H9 (cell line): Measurements from ENCODE around the gene RHBDD3. TPM values are rescaled to one million over a fixed set of nuclear protein-coding genes. Genes with fewer than 3 reads are reported as not detected.

Source experiments
- DNase-seq: peaks from one replicate; pipeline ENCODE4 v3.0.0-alpha.2; 2017
- H2AFZ ChIP-seq: one replicate; pipeline ENCODE4 v1.6.1; 2013; ENCODE audit warnings: mild to moderate bottlenecking, low read length, control low read depth, moderate library complexity
- H2AK5ac ChIP-seq: 2 replicates; pipeline ENCODE4 v1.6.1; 2013; ENCODE audit warnings: low read length, control low read depth, mixed read lengths; ENCODE audit not compliant: insufficient read length
- H2BK120ac ChIP-seq: one replicate; pipeline ENCODE4 v1.6.1; 2013; ENCODE audit warnings: low read depth, mild to moderate bottlenecking, low read length, control low read depth, inconsistent platforms; ENCODE audit not compliant: poor library complexity, severe bottlenecking
- H2BK12ac ChIP-seq: 2 replicates; pipeline ENCODE4 v1.6.1; 2013; ENCODE audit warnings: low read length, control low read depth, mixed read lengths, low read depth; ENCODE audit not compliant: insufficient read length
- H2BK15ac ChIP-seq: 2 replicates; pipeline ENCODE4 v1.6.1; 2013; ENCODE audit warnings: low read depth, low read length, control low read depth
- H2BK20ac ChIP-seq: one replicate; pipeline ENCODE4 v1.6.1; 2013; ENCODE audit warnings: low read depth, mild to moderate bottlenecking, low read length, control low read depth, inconsistent platforms; ENCODE audit not compliant: poor library complexity, severe bottlenecking
- H2BK5ac ChIP-seq: 2 replicates; pipeline ENCODE4 v1.6.1; 2013; ENCODE audit warnings: low read length, control low read depth, mixed read lengths; ENCODE audit not compliant: insufficient read length
- H3K14ac ChIP-seq: 2 replicates; pipeline ENCODE4 v1.6.1; 2013; ENCODE audit warnings: low read length, control low read depth; ENCODE audit not compliant: insufficient read depth
- H3K18ac ChIP-seq: 2 replicates; pipeline ENCODE4 v1.6.1; 2013; ENCODE audit warnings: low read depth, mild to moderate bottlenecking, mixed read lengths, low read length, control low read depth; ENCODE audit not compliant: insufficient read length
- H3K23ac ChIP-seq: 2 replicates; pipeline ENCODE4 v1.6.1; 2013; ENCODE audit warnings: low read length, control low read depth, mixed read lengths, low read depth; ENCODE audit not compliant: insufficient read length
- H3K23me2 ChIP-seq: 2 replicates; pipeline ENCODE4 v1.6.1; 2013; ENCODE audit warnings: low read depth, mild to moderate bottlenecking, mixed read lengths, low read length, control low read depth; ENCODE audit not compliant: insufficient read length, poor library complexity, severe bottlenecking
- H3K27ac ChIP-seq: 2 replicates; pipeline ENCODE4 v1.5.1; 2013; ENCODE audit warnings: low read length, control low read depth, mixed read lengths, low read depth; ENCODE audit not compliant: insufficient read length
- H3K27me3 ChIP-seq: 2 replicates; pipeline ENCODE4 v1.6.1; 2013; ENCODE audit warnings: low read length, control low read depth, inconsistent platforms; ENCODE audit not compliant: insufficient read depth
- H3K4ac ChIP-seq: 2 replicates; pipeline ENCODE4 v1.6.1; 2013; ENCODE audit warnings: low read depth, mild to moderate bottlenecking, control low read depth, inconsistent platforms, low read length, moderate library complexity
- H3K4me1 ChIP-seq: 2 replicates; pipeline ENCODE4 v1.6.1; 2013; ENCODE audit warnings: low read length, control low read depth, inconsistent platforms; ENCODE audit not compliant: insufficient read depth
- H3K4me2 ChIP-seq: 2 replicates; pipeline ENCODE4 v1.6.1; 2013; ENCODE audit warnings: low read length, control low read depth, mixed read lengths; ENCODE audit not compliant: insufficient read length, insufficient read depth
- H3K56ac ChIP-seq: 2 replicates; pipeline ENCODE4 v1.6.1; 2013; ENCODE audit warnings: low read depth, mild to moderate bottlenecking, mixed read lengths, low read length, control low read depth; ENCODE audit not compliant: insufficient read length
- H3K79me1 ChIP-seq: 2 replicates; pipeline ENCODE4 v1.6.1; 2013; ENCODE audit warnings: low read depth, mild to moderate bottlenecking, moderate library complexity, low read length, control low read depth, inconsistent platforms; ENCODE audit not compliant: insufficient read depth, poor library complexity, severe bottlenecking
- H3K79me2 ChIP-seq: 2 replicates; pipeline ENCODE4 v1.6.1; 2013; ENCODE audit warnings: low read length, control low read depth, inconsistent platforms; ENCODE audit not compliant: insufficient read depth
- H3K9ac ChIP-seq: 2 replicates; pipeline ENCODE4 v1.6.1; 2013; ENCODE audit warnings: low read length, control low read depth, mixed read lengths; ENCODE audit not compliant: insufficient read length; ENCODE audit errors: extremely low read depth
- H3K9me3 ChIP-seq: one replicate; pipeline ENCODE4 v1.6.1; 2013; ENCODE audit warnings: low read depth, low read length, inconsistent platforms; ENCODE audit not compliant: control insufficient read depth
- H3T11ph ChIP-seq: one replicate; pipeline ENCODE4 v1.6.1; 2013; ENCODE audit warnings: mild to moderate bottlenecking, low read length, control low read depth, inconsistent platforms
- H4K20me1 ChIP-seq: one replicate; pipeline ENCODE4 v1.6.1; 2013; ENCODE audit not compliant: control insufficient read depth, insufficient read length, insufficient read depth
- H4K5ac ChIP-seq: 2 replicates; pipeline ENCODE4 v1.6.1; 2013; ENCODE audit warnings: low read depth, mild to moderate bottlenecking, mixed read lengths, low read length, control low read depth; ENCODE audit not compliant: insufficient read length
- H4K8ac ChIP-seq: replicated peaks from 2 replicates; pipeline ENCODE4 v1.6.1; 2013; ENCODE audit warnings: low read length, control low read depth, mixed read lengths, low read depth; ENCODE audit not compliant: insufficient read length
- H4K91ac ChIP-seq: 2 replicates; pipeline ENCODE4 v1.6.1; 2013; ENCODE audit warnings: low read depth, mild to moderate bottlenecking, moderate library complexity, mixed read lengths, low read length, control low read depth; ENCODE audit not compliant: insufficient read length
- H3K27ac Mint-ChIP-seq, 3 experiments: 2 replicates in 2 of 3; 3 replicates in 1 of 3; pipeline ENCODE4 v1.8.0; 2020 to 2021; ENCODE audit warnings: mixed read lengths in 3 of 3, mild to moderate bottlenecking in 1 of 3, moderate library complexity in 1 of 3
- H3K27me3 Mint-ChIP-seq: 2 replicates; pipeline ENCODE4 v1.8.0; 2021; ENCODE audit warnings: low read depth, mild to moderate bottlenecking, moderate library complexity, mixed read lengths
- H3K36me3 Mint-ChIP-seq, 3 experiments: 2 replicates in 2 of 3; 3 replicates in 1 of 3; pipeline ENCODE4 v1.8.0; 2020 to 2021; ENCODE audit warnings: low read depth in 3 of 3, mixed read lengths in 3 of 3; ENCODE audit not compliant: insufficient read depth in 1 of 3
- H3K4me1 Mint-ChIP-seq, 2 experiments: 2 replicates each; pipeline ENCODE4 v1.8.0; 2020; ENCODE audit warnings: mixed read lengths in 2 of 2
- H3K4me3 Mint-ChIP-seq, 2 experiments: 2 replicates in 1 of 2; 3 replicates in 1 of 2; pipeline ENCODE4 v1.8.0; 2020 to 2021; ENCODE audit warnings: mild to moderate bottlenecking in 2 of 2, mixed read lengths in 2 of 2, moderate library complexity in 1 of 2
- H3K9me3 Mint-ChIP-seq, 2 experiments: 2 replicates in 1 of 2; 3 replicates in 1 of 2; pipeline ENCODE4 v1.8.0; 2020; ENCODE audit warnings: mild to moderate bottlenecking in 2 of 2, mixed read lengths in 2 of 2, moderate library complexity in 1 of 2
- WGBS: extraction: QIAGEN DNeasy Blood & Tissue Kit; methylation state at CpG from one replicate; pipeline ENCODE4 v1.1.7; 2013; ENCODE audit warnings: missing lambda C conversion rate, low lambda C conversion rate, mixed read lengths; ENCODE audit not compliant: insufficient read length; ENCODE audit errors: extremely low coverage; 5-methylcytosine and 5-hydroxymethylcytosine counted together
- total RNA-seq: library from RNA; stranded (reverse); gene quantifications from 2 replicates; pipeline ENCODE4 v1.2.1, GENCODE V29; 2021
- TF ChIP-seq, protein P1 (sequence below): fragments of 200-600 bp; sonication (generic); conservative IDR thresholded peaks from 3 replicates; pipeline ENCODE4 v1.8.0; 2021; ENCODE audit warnings: antibody characterized with exemption, mild to moderate bottlenecking

Gene RHBDD3
- total RNA-seq, 1 experiment from 2014 or later = 99.7 TPM

DNA sequence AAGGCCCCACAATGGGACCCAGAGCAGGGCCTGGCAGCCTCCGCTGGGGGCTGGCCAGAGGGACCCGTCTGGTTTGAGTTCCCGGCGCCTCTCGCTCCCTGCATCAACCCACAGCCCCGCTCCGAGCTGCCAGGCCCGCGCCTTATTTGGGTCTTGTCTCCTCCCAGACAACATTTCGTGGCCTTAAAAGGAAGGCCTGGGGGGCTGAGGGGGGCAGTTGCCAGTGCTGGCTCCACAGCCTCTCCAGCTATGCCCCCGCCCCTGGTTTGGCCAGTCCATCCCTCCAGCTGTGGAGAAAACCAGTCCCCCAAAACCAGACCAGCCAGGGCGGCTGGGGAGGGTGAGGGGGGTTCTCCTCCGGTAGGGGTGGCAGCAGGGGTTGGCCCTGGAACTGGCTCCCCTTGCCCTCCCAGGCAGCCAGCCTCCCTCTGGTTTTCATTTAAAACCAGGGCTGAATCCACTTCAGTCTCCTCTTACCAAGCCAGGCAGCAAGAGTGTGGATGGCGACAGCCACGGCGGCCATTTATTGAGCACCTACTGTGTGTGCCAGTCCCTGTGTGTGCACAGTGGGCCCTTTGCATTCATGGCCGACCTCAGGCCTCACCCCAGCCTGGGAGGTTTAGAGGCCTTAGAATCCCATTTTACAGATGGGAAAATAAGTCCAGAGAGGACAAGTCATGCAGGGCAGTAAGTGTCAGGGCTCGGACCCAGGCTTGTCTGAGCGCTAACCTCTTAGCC is 43.5 kb downstream of the RHBDD3 start:
- H3K23me2 ChIP-seq = no peaks in the 10 kb centered on the region
- no peak overlapping the region for H3K27ac Mint-ChIP-seq
- H3K9me3 Mint-ChIP-seq = no peaks in the 10 kb centered on the region; a peak in 1 of 5 replicates
- H3K4me2 ChIP-seq = no peak overlapping the region
- no peak overlapping the region for H4K91ac ChIP-seq
- H3K9me3 ChIP-seq = no peaks in the 10 kb centered on the region
- H3K18ac ChIP-seq = no peak overlapping the region
- no peak overlapping the region for H2AFZ ChIP-seq
- H2BK120ac ChIP-seq = no peak overlapping the region
- H4K20me1 ChIP-seq = no peaks in the 10 kb centered on the region
- H3K79me2 ChIP-seq = no peaks in the 10 kb centered on the region
- H3K79me1 ChIP-seq = no peaks in the 10 kb centered on the region
- H3K4ac ChIP-seq = no peak overlapping the region
- H3K27me3 Mint-ChIP-seq = peaks cover 3% of the 10 kb centered on the region; the same call in 1 of the 2 replicates
- no peak overlapping the region for H2BK5ac ChIP-seq
- no peak overlapping the region for H4K8ac ChIP-seq
- no peak overlapping the region for H3K9ac ChIP-seq
- H3K36me3 Mint-ChIP-seq = no peaks in the 10 kb centered on the region
- H4K5ac ChIP-seq = no peak overlapping the region
- H2AK5ac ChIP-seq = no peak overlapping the region
- H2BK15ac ChIP-seq = no peak overlapping the region
- H3K4me3 Mint-ChIP-seq = no peak overlapping the region
- no peak for DNase-seq
- no peak overlapping the region for H3K14ac ChIP-seq
- H2BK20ac ChIP-seq = no peak overlapping the region
- no peak overlapping the region for H3K56ac ChIP-seq
- peaks cover 12 to 19% of the 10 kb centered on the region in 2 experiments for H3K4me1 Mint-ChIP-seq
- no peak overlapping the region for H3T11ph ChIP-seq
- H2BK12ac ChIP-seq = no peak overlapping the region
- no CpG with 5 or more reads among the region's 19 CpGs for WGBS
- no peak overlapping the region for H3K23ac ChIP-seq
- peaks cover 3% of the 10 kb centered on the region; the same call in 1 of the 2 replicates for H3K4me1 ChIP-seq
- no peaks in the 10 kb centered on the region for H3K27me3 ChIP-seq
- TF ChIP-seq, protein P1, sequence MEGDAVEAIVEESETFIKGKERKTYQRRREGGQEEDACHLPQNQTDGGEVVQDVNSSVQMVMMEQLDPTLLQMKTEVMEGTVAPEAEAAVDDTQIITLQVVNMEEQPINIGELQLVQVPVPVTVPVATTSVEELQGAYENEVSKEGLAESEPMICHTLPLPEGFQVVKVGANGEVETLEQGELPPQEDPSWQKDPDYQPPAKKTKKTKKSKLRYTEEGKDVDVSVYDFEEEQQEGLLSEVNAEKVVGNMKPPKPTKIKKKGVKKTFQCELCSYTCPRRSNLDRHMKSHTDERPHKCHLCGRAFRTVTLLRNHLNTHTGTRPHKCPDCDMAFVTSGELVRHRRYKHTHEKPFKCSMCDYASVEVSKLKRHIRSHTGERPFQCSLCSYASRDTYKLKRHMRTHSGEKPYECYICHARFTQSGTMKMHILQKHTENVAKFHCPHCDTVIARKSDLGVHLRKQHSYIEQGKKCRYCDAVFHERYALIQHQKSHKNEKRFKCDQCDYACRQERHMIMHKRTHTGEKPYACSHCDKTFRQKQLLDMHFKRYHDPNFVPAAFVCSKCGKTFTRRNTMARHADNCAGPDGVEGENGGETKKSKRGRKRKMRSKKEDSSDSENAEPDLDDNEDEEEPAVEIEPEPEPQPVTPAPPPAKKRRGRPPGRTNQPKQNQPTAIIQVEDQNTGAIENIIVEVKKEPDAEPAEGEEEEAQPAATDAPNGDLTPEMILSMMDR = no peak
- H3K27ac ChIP-seq = no peak overlapping the region
